RWPE1 (cell line): ENCODE results near the gene RGS6.

ENCODE experiments used
- CTCF ChIA-PET: fragments of 350-600 bp; sonication (Branson Sonifier 250); formaldehyde crosslinking; extraction: SDS; loops from one replicate; lab custom pipeline; 2021; lab: Yijun Ruan, JAX
- POLR2A ChIA-PET: fragments of 400-600 bp; formaldehyde crosslinking; extraction: SDS; loops from one replicate; lab custom pipeline; 2020; ENCODE audit warnings: antibody characterized with exemption; ENCODE audit not compliant: low non-redundant PET; lab: Yijun Ruan, JAX
- DNase-seq: peaks from one replicate; pipeline ENCODE4 v3.0.0; 2012; ENCODE audit warnings: low spot score
- H3K27ac ChIP-seq: fragments of 450-650 bp; 2 replicates; pipeline ENCODE4 v1.5.1; 2017
- CTCF ChIP-seq: fragments of 450-650 bp; conservative IDR thresholded peaks from 2 replicates; pipeline ENCODE4 v1.5.1; 2017; ENCODE audit warnings: low read depth, mild to moderate bottlenecking

The RGS6 gene

GRCh38 chr14:71988476-71988875 lies 56.2 kb downstream of the RGS6 start:
- TF ChIP-seq CTCF, result no peak
- H3K27ac ChIP-seq, result no peak overlapping the region
- CTCF ChIA-PET, result interaction anchor here (0.8 kb wide), 1 partner anchor 884 kb away, joined by 4 read pairs; no protein-coding TSS in a partner anchor
- DNase-seq, result no peak
- POLR2A ChIA-PET, result no interaction called here

GRCh38 chr14:71988939-71989338 lies 56.7 kb downstream of the RGS6 start:
- TF ChIP-seq CTCF, result no peak
- H3K27ac ChIP-seq, result no peak overlapping the region
- no peak for DNase-seq
- ChIA-PET CTCF (interaction anchor here (0.8 kb wide), 1 partner anchor 885 kb away, joined by 4 read pairs; no protein-coding TSS in a partner anchor), POLR2A (no interaction called here)

- ChIA-PET POLR2A (no interaction called here), CTCF (no interaction called here)
- no peak for TF ChIP-seq CTCF
- DNase-seq, result no peak
- no peak overlapping the region for H3K27ac ChIP-seq
Observed at GRCh38 chr14:71994416-71994815, 62.2 kb downstream of the RGS6 start.

GRCh38 chr14:71995741-71996140 lies 63.5 kb downstream of the RGS6 start:
- TF ChIP-seq CTCF, result no peak
- no peak for DNase-seq
- ChIA-PET POLR2A (no interaction called here), CTCF (no interaction called here)
- H3K27ac ChIP-seq, result no peak overlapping the region

- ChIA-PET CTCF (no interaction called here), POLR2A (no interaction called here)
- TF ChIP-seq CTCF, result no peak
- no peak for DNase-seq
- no peak overlapping the region for H3K27ac ChIP-seq
Observed at GRCh38 chr14:71996610-71997009, 64.4 kb downstream of the RGS6 start.

GRCh38 chr14:72000907-72001306 lies 68.7 kb downstream of the RGS6 start:
- POLR2A ChIA-PET, result no interaction called here
- DNase-seq, result no peak
- CTCF ChIA-PET, result no interaction called here
- H3K27ac ChIP-seq, result no peak overlapping the region
- TF ChIP-seq CTCF, result no peak

- TF ChIP-seq CTCF, result no peak
- POLR2A ChIA-PET, result no interaction called here
- no peak for DNase-seq
- no peak overlapping the region for H3K27ac ChIP-seq
- CTCF ChIA-PET, result no interaction called here
Observed at GRCh38 chr14:72002731-72003130, 70.5 kb downstream of the RGS6 start.
